ENCODE measurements around the gene HSPE1.

- no peak for TF ChIP-seq CTCF (IDR thresholded peaks at IDR 0.05)
- TF ChIP-seq POLR2A (IDR thresholded peaks at IDR 0.05), result no peak
Observed at GRCh38 chr2:197539734-197540133, 39.6 kb downstream of the HSPE1 start.

Measured in uterus (tissue), 2 donors.